ENCODE data around the gene AGBL5. TPM values are rescaled to one million over a fixed set of nuclear protein-coding genes. Genes with fewer than 3 reads are reported as not detected.

AGBL5 gene
- total and polyA plus RNA-seq, 2 of the 13 experiments (the other 11 are each of a cell fraction or from before 2014, with no cell fraction given): 55.9 to 73.3 TPM

DNA sequence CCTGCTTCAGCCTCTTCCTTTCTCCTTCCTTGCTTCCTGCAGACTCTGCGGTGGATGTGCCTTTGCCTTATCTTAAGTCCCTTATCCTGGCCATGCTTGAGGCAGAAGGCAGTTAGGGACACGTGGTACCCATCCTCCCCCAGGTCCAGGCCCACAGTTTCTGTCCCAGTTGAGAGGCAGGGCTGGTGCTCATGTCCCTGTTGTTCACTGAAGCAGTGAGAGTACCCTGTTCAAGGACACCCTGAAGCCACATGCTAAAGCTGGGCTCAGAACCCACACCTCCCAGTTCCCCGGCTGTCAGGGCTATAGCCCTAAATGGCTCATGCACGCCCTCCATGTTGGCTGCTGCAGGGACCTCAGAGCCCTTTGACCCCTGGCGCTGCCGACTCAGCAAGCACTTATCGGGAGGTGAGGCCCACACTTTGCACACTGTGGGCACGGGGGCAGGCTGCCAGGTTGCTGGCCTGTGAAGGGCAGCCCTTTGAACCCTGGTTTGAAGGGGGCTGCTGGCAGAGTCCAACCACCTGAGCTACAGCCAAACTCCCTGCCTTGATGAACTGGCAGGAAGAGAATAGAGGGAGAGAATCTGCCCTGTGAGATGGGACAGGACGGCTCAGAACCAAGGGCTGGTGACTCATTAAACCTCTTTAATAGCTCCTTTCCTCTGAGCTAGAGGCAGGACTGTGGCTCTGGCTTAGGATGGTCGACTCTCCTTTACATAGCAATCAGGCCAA is 41.4 kb downstream of the AGBL5 start (continued):
- TF ChIP-seq, protein P1, sequence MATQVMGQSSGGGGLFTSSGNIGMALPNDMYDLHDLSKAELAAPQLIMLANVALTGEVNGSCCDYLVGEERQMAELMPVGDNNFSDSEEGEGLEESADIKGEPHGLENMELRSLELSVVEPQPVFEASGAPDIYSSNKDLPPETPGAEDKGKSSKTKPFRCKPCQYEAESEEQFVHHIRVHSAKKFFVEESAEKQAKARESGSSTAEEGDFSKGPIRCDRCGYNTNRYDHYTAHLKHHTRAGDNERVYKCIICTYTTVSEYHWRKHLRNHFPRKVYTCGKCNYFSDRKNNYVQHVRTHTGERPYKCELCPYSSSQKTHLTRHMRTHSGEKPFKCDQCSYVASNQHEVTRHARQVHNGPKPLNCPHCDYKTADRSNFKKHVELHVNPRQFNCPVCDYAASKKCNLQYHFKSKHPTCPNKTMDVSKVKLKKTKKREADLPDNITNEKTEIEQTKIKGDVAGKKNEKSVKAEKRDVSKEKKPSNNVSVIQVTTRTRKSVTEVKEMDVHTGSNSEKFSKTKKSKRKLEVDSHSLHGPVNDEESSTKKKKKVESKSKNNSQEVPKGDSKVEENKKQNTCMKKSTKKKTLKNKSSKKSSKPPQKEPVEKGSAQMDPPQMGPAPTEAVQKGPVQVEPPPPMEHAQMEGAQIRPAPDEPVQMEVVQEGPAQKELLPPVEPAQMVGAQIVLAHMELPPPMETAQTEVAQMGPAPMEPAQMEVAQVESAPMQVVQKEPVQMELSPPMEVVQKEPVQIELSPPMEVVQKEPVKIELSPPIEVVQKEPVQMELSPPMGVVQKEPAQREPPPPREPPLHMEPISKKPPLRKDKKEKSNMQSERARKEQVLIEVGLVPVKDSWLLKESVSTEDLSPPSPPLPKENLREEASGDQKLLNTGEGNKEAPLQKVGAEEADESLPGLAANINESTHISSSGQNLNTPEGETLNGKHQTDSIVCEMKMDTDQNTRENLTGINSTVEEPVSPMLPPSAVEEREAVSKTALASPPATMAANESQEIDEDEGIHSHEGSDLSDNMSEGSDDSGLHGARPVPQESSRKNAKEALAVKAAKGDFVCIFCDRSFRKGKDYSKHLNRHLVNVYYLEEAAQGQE (IDR thresholded peaks at IDR 0.05; ENCODE audit: borderline replicate concordance in 1 of 2, low read depth in 1 of 2, low read length in 2 of 2): peak in 1 of 2 experiments; percentile 63; a peak in 1 of 4 replicates
- TF ChIP-seq ISL2 (CRISPR knock-in tag; IDR thresholded peaks at IDR 0.05) (peak; percentile 83), ZNF788 (CRISPR knock-in tag; IDR thresholded peaks at IDR 0.05; ENCODE audit: borderline replicate concordance) (peak; percentile 87; the same call in 1 of the 2 replicates), SRSF9 (IDR thresholded peaks at IDR 0.05; ENCODE audit: borderline replicate concordance, insufficient read depth, low read depth, low read length, poor library complexity, severe bottlenecking) (no peak), ZNF350 (CRISPR knock-in tag; IDR thresholded peaks at IDR 0.05; ENCODE audit: borderline replicate concordance, low read depth) (peak; percentile 59; the same call in 1 of the 2 replicates), ZNF354B (CRISPR knock-in tag; IDR thresholded peaks at IDR 0.05) (peak; percentile 96), ZNF180 (CRISPR knock-in tag; IDR thresholded peaks at IDR 0.05; ENCODE audit: borderline replicate concordance, low read depth) (no peak), ZNF713 (CRISPR knock-in tag; IDR thresholded peaks at IDR 0.05) (no peak), PRMT3 (CRISPR knock-in tag; IDR thresholded peaks at IDR 0.05; ENCODE audit: borderline replicate concordance, low read depth) (peak; percentile 63; the same call in 1 of the 2 replicates), ATF7-NPFF (CRISPR knock-in tag; IDR thresholded peaks at IDR 0.05; ENCODE audit: low read depth) (peak; percentile 63; the same call in 1 of the 2 replicates), ATM (IDR thresholded peaks at IDR 0.05; ENCODE audit: borderline replicate concordance) (no peak)
- TF ChIP-seq, protein P2, sequence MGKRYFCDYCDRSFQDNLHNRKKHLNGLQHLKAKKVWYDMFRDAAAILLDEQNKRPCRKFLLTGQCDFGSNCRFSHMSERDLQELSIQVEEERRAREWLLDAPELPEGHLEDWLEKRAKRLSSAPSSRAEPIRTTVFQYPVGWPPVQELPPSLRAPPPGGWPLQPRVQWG (CRISPR knock-in tag; IDR thresholded peaks at IDR 0.05; ENCODE audit: borderline replicate concordance, low read depth): no peak
- TF ChIP-seq, protein P3, sequence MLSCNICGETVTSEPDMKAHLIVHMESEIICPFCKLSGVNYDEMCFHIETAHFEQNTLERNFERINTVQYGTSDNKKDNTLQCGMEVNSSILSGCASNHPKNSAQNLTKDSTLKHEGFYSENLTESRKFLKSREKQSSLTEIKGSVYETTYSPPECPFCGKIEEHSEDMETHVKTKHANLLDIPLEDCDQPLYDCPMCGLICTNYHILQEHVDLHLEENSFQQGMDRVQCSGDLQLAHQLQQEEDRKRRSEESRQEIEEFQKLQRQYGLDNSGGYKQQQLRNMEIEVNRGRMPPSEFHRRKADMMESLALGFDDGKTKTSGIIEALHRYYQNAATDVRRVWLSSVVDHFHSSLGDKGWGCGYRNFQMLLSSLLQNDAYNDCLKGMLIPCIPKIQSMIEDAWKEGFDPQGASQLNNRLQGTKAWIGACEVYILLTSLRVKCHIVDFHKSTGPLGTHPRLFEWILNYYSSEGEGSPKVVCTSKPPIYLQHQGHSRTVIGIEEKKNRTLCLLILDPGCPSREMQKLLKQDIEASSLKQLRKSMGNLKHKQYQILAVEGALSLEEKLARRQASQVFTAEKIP (CRISPR knock-in tag; IDR thresholded peaks at IDR 0.05; ENCODE audit: borderline replicate concordance): no peak
- TF ChIP-seq, protein P4, sequence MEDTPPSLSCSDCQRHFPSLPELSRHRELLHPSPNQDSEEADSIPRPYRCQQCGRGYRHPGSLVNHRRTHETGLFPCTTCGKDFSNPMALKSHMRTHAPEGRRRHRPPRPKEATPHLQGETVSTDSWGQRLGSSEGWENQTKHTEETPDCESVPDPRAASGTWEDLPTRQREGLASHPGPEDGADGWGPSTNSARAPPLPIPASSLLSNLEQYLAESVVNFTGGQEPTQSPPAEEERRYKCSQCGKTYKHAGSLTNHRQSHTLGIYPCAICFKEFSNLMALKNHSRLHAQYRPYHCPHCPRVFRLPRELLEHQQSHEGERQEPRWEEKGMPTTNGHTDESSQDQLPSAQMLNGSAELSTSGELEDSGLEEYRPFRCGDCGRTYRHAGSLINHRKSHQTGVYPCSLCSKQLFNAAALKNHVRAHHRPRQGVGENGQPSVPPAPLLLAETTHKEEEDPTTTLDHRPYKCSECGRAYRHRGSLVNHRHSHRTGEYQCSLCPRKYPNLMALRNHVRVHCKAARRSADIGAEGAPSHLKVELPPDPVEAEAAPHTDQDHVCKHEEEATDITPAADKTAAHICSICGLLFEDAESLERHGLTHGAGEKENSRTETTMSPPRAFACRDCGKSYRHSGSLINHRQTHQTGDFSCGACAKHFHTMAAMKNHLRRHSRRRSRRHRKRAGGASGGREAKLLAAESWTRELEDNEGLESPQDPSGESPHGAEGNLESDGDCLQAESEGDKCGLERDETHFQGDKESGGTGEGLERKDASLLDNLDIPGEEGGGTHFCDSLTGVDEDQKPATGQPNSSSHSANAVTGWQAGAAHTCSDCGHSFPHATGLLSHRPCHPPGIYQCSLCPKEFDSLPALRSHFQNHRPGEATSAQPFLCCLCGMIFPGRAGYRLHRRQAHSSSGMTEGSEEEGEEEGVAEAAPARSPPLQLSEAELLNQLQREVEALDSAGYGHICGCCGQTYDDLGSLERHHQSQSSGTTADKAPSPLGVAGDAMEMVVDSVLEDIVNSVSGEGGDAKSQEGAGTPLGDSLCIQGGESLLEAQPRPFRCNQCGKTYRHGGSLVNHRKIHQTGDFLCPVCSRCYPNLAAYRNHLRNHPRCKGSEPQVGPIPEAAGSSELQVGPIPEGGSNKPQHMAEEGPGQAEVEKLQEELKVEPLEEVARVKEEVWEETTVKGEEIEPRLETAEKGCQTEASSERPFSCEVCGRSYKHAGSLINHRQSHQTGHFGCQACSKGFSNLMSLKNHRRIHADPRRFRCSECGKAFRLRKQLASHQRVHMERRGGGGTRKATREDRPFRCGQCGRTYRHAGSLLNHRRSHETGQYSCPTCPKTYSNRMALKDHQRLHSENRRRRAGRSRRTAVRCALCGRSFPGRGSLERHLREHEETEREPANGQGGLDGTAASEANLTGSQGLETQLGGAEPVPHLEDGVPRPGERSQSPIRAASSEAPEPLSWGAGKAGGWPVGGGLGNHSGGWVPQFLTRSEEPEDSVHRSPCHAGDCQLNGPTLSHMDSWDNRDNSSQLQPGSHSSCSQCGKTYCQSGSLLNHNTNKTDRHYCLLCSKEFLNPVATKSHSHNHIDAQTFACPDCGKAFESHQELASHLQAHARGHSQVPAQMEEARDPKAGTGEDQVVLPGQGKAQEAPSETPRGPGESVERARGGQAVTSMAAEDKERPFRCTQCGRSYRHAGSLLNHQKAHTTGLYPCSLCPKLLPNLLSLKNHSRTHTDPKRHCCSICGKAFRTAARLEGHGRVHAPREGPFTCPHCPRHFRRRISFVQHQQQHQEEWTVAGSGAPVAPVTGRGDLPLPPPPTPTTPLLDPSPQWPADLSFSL (CRISPR knock-in tag; IDR thresholded peaks at IDR 0.05): 0 out of 2 replicates have a peak, but pooled peaks have one; percentile 26

Data from HepG2 (cell line).